ENCODE measurements around the gene CELF2. TPM values are rescaled to one million over a fixed set of nuclear protein-coding genes. Genes with fewer than 3 reads are reported as not detected.
"Not testable (repeated sequence)": the region's sequence is repeated elsewhere in the genome, so short reads cannot be mapped to it uniquely, and the experiment has no call there.

The CELF2 gene
- total RNA-seq, 4 donors from 2014 or later = 8.7 to 28.6 (median 22.9) TPM

- no peak overlapping the region for H3K27ac ChIP-seq
- TF ChIP-seq CTCF (IDR thresholded peaks at IDR 0.05) (no peak), POLR2AphosphoS5 (IDR thresholded peaks at IDR 0.05) (no peak), EP300 (IDR thresholded peaks at IDR 0.05) (no peak), POLR2A (IDR thresholded peaks at IDR 0.05) (no peak)
- WGBS = 100% methylated on average over 9 of the region's 28 CpGs
- no peaks in the 10 kb centered on the region for H3K9me3 ChIP-seq
- no peak overlapping the region for H3K4me3 ChIP-seq
- H3K27me3 ChIP-seq = no peaks in the 10 kb centered on the region
- peaks cover 5% of the 10 kb centered on the region for H3K4me1 ChIP-seq
- no peak for DNase-seq (ENCODE audit: low spot score in 2 of 2)
- H3K36me3 ChIP-seq = no peaks in the 10 kb centered on the region
These were observed 326.9 kb downstream of the CELF2 start for GRCh38 chr10:11344550-11344949.

- Histone ChIP-seq H3K9me3 (no peaks in the 10 kb centered on the region), H3K4me1 (peaks cover 5% of the 10 kb centered on the region), H3K4me3 (no peak overlapping the region), H3K36me3 (no peaks in the 10 kb centered on the region), H3K27me3 (no peaks in the 10 kb centered on the region), H3K27ac (no peak overlapping the region)
- TF ChIP-seq POLR2A (IDR thresholded peaks at IDR 0.05) (no peak), EP300 (IDR thresholded peaks at IDR 0.05) (no peak)
- 30% methylated on average over 10 of the region's 10 CpGs for WGBS
- no peak for DNase-seq (ENCODE audit: low spot score in 2 of 2)
These were observed 327.8 kb downstream of the CELF2 start for GRCh38 chr10:11345224-11346054.

GRCh38 chr10:11347580-11347979 is 329.9 kb downstream of the CELF2 start:
- H3K4me3 ChIP-seq; H3K27me3 ChIP-seq; H3K27ac ChIP-seq; H3K4me1 ChIP-seq; H3K9me3 ChIP-seq; DNase-seq (ENCODE audit: low spot score in 2 of 2); H3K36me3 ChIP-seq: not testable (repeated sequence)
- WGBS = 92% methylated on average over 5 of the region's 5 CpGs

- TF ChIP-seq POLR2A (IDR thresholded peaks at IDR 0.05) = no peak
- TF ChIP-seq POLR2AphosphoS5 (IDR thresholded peaks at IDR 0.05) = no peak
- no peak for TF ChIP-seq CTCF (IDR thresholded peaks at IDR 0.05)
- TF ChIP-seq EP300 (IDR thresholded peaks at IDR 0.05) = no peak
- H3K27me3 ChIP-seq = no peaks in the 10 kb centered on the region
- H3K9me3 ChIP-seq = no peaks in the 10 kb centered on the region
- WGBS = 95% methylated on average over 9 of the region's 9 CpGs
- no peaks in the 10 kb centered on the region for H3K36me3 ChIP-seq
- H3K4me1 ChIP-seq = no peaks in the 10 kb centered on the region
- no peak overlapping the region for H3K4me3 ChIP-seq
- DNase-seq (ENCODE audit: low spot score in 2 of 2) = peak in 1 of 2 donors; percentile 62
- no peak overlapping the region for H3K27ac ChIP-seq
These were observed 334.1 kb downstream of the CELF2 start for GRCh38 chr10:11351801-11352200.

GRCh38 chr10:11353006-11353896 is 335.6 kb downstream of the CELF2 start:
- Histone ChIP-seq H3K9me3 (no peaks in the 10 kb centered on the region), H3K36me3 (no peaks in the 10 kb centered on the region), H3K27me3 (no peaks in the 10 kb centered on the region), H3K4me1 (no peaks in the 10 kb centered on the region), H3K4me3 (no peak overlapping the region), H3K27ac (no peak overlapping the region)
- 91% methylated on average over 12 of the region's 12 CpGs for WGBS
- no peak for TF ChIP-seq CTCF (IDR thresholded peaks at IDR 0.05)
- TF ChIP-seq POLR2A (IDR thresholded peaks at IDR 0.05) = no peak
- TF ChIP-seq POLR2AphosphoS5 (IDR thresholded peaks at IDR 0.05) = no peak
- no peak for TF ChIP-seq EP300 (IDR thresholded peaks at IDR 0.05)
- DNase-seq (ENCODE audit: low spot score in 2 of 2) = peak in 1 of 2 donors; percentile 38

GRCh38 chr10:11354823-11355222 is 337.2 kb downstream of the CELF2 start:
- no peaks in the 10 kb centered on the region for H3K27me3 ChIP-seq
- no peaks in the 10 kb centered on the region for H3K9me3 ChIP-seq
- TF ChIP-seq EP300 (IDR thresholded peaks at IDR 0.05) (no peak), POLR2A (IDR thresholded peaks at IDR 0.05) (no peak), POLR2AphosphoS5 (IDR thresholded peaks at IDR 0.05) (no peak), CTCF (IDR thresholded peaks at IDR 0.05) (no peak)
- peak in 1 of 2 donors; percentile 24 for DNase-seq (ENCODE audit: low spot score in 2 of 2)
- no peak overlapping the region for H3K4me3 ChIP-seq
- H3K4me1 ChIP-seq = no peaks in the 10 kb centered on the region
- WGBS = 93% methylated on average over 5 of the region's 5 CpGs
- no peaks in the 10 kb centered on the region for H3K36me3 ChIP-seq
- H3K27ac ChIP-seq = no peak overlapping the region

All from suprapubic skin (tissue), 4 donors.